ENCODE measurements around the gene STRIP2.
"Not testable (repeated sequence)": the region's sequence is repeated elsewhere in the genome, so short reads cannot be mapped to it uniquely, and the experiment has no call there.

Gene STRIP2

GRCh38 chr7:129457101-129457500, 22.9 kb downstream of the STRIP2 start:
- no peak for DNase-seq

GRCh38 chr7:129458171-129458570, 23.9 kb downstream of the STRIP2 start:
- DNase-seq = no peak

- no peak for DNase-seq
Observed at GRCh38 chr7:129461809-129462208, 27.6 kb downstream of the STRIP2 start.

GRCh38 chr7:129462420-129462819, 28.2 kb downstream of the STRIP2 start:
- no peak for DNase-seq

- DNase-seq = no peak
Observed at GRCh38 chr7:129464194-129464593, 30.0 kb downstream of the STRIP2 start.

GRCh38 chr7:129465080-129465479, 30.8 kb downstream of the STRIP2 start:
- no peak for DNase-seq

GRCh38 chr7:129466796-129467195, 32.6 kb downstream of the STRIP2 start:
- no peak for DNase-seq

GRCh38 chr7:129468087-129468486, 33.9 kb downstream of the STRIP2 start:
- no peak for DNase-seq

GRCh38 chr7:129468547-129468946, 34.3 kb downstream of the STRIP2 start:
- no peak for DNase-seq

- no peak for DNase-seq
Observed at GRCh38 chr7:129469930-129470329, 35.7 kb downstream of the STRIP2 start.

GRCh38 chr7:129470411-129470810, 36.2 kb downstream of the STRIP2 start:
- no peak for DNase-seq

GRCh38 chr7:129471402-129471827, 37.2 kb downstream of the STRIP2 start:
- no peak for DNase-seq

GRCh38 chr7:129475931-129476330, 41.7 kb downstream of the STRIP2 start:
- not testable (repeated sequence) for DNase-seq

GRCh38 chr7:129476398-129476797, 42.2 kb downstream of the STRIP2 start:
- not testable (repeated sequence) for DNase-seq

GRCh38 chr7:129479831-129480230, 45.6 kb downstream of the STRIP2 start:
- DNase-seq = no peak

GRCh38 chr7:129480674-129481363, 46.6 kb downstream of the STRIP2 start:
- no peak for DNase-seq

- not testable (repeated sequence) for DNase-seq
Observed at GRCh38 chr7:129481376-129481775, 47.1 kb downstream of the STRIP2 start.

- DNase-seq = no peak
Observed at GRCh38 chr7:129482781-129483180, 48.5 kb downstream of the STRIP2 start.

- DNase-seq = no peak
Observed at GRCh38 chr7:129489491-129489890, 55.3 kb downstream of the STRIP2 start.

GRCh38 chr7:129492391-129492790, 58.2 kb downstream of the STRIP2 start:
- no peak for DNase-seq

GRCh38 chr7:129493555-129493954, 59.3 kb downstream of the STRIP2 start:
- no peak for DNase-seq

GRCh38 chr7:129494041-129494440, 59.8 kb downstream of the STRIP2 start:
- DNase-seq = no peak

GRCh38 chr7:129495987-129496386, 61.8 kb downstream of the STRIP2 start:
- DNase-seq = no peak

- no peak for DNase-seq
Observed at GRCh38 chr7:129496653-129497052, 62.4 kb downstream of the STRIP2 start.

GRCh38 chr7:129497156-129497555, 62.9 kb downstream of the STRIP2 start:
- DNase-seq = no peak

Data from NCI-H524 treated with DMSO at 0.1 percent for 48 hours (cell line).